Bone marrow (tissue), 2 donors: Measurements from ENCODE around the gene INPP5D.
"Not testable (repeated sequence)": the region's sequence is repeated elsewhere in the genome, so short reads cannot be mapped to it uniquely, and the experiment has no call there.

ENCODE experiments used
- DNase-seq, 2 donors: peaks; one replicate each; lab custom pipeline; 2025; lab: John Stamatoyannopoulos, UW

The INPP5D gene

GRCh38 chr2:233059797-233060500 lies at the start of gene INPP5D:
TSS of gene INPP5D (plus strand) at chr2:233060342. CDS start at chr2:233060479, 137 bp downstream.
- peak; percentile 69 to 84 for DNase-seq

GRCh38 chr2:233010569-233011267 lies 49.4 kb upstream of the INPP5D start:
- no peak for DNase-seq

GRCh38 chr2:233011268-233011650 lies 48.9 kb upstream of the INPP5D start:
- DNase-seq, result no peak

GRCh38 chr2:233011702-233012131 lies 48.4 kb upstream of the INPP5D start:
- no peak for DNase-seq

- DNase-seq, result no peak
These were observed 47.7 kb upstream of the INPP5D start for GRCh38 chr2:233012301-233012971.

GRCh38 chr2:233013027-233013461 lies 47.1 kb upstream of the INPP5D start, which contains the start of gene NGEF:
TSS of gene NGEF (minus strand) at chr2:233013256. CDS start at chr2:232974890, 38,366 bp downstream.
- no peak for DNase-seq

- no peak for DNase-seq
These were observed 46.5 kb upstream of the INPP5D start for GRCh38 chr2:233013650-233014049.

GRCh38 chr2:233015019-233015645 lies 45.0 kb upstream of the INPP5D start:
- DNase-seq, result no peak

GRCh38 chr2:233017947-233018346 lies 42.2 kb upstream of the INPP5D start:
- no peak for DNase-seq

GRCh38 chr2:233019610-233020009 lies 40.5 kb upstream of the INPP5D start:
- not testable (repeated sequence) for DNase-seq

- DNase-seq, result no peak
These were observed 39.7 kb upstream of the INPP5D start for GRCh38 chr2:233020454-233020853.

GRCh38 chr2:233021771-233022170 lies 38.4 kb upstream of the INPP5D start:
- DNase-seq, result no peak

GRCh38 chr2:233022561-233022960 lies 37.6 kb upstream of the INPP5D start:
- DNase-seq, result no peak

- DNase-seq, result no peak
These were observed 37.0 kb upstream of the INPP5D start for GRCh38 chr2:233023007-233023760.

GRCh38 chr2:233023761-233024410 lies 36.3 kb upstream of the INPP5D start:
- no peak for DNase-seq

GRCh38 chr2:233025706-233026105 lies 34.4 kb upstream of the INPP5D start:
- DNase-seq, result no peak

- DNase-seq, result no peak
These were observed 33.8 kb upstream of the INPP5D start for GRCh38 chr2:233026198-233026813.

- DNase-seq, result no peak
These were observed 30.8 kb upstream of the INPP5D start for GRCh38 chr2:233029321-233029720.

- no peak for DNase-seq
These were observed 28.3 kb upstream of the INPP5D start for GRCh38 chr2:233031556-233032500.
